Measurements from ENCODE around the gene ZNF629.
A peak's percentile ranks its signal among the peaks of the same experiment; 100 is the strongest.

The ZNF629 gene

DNA sequence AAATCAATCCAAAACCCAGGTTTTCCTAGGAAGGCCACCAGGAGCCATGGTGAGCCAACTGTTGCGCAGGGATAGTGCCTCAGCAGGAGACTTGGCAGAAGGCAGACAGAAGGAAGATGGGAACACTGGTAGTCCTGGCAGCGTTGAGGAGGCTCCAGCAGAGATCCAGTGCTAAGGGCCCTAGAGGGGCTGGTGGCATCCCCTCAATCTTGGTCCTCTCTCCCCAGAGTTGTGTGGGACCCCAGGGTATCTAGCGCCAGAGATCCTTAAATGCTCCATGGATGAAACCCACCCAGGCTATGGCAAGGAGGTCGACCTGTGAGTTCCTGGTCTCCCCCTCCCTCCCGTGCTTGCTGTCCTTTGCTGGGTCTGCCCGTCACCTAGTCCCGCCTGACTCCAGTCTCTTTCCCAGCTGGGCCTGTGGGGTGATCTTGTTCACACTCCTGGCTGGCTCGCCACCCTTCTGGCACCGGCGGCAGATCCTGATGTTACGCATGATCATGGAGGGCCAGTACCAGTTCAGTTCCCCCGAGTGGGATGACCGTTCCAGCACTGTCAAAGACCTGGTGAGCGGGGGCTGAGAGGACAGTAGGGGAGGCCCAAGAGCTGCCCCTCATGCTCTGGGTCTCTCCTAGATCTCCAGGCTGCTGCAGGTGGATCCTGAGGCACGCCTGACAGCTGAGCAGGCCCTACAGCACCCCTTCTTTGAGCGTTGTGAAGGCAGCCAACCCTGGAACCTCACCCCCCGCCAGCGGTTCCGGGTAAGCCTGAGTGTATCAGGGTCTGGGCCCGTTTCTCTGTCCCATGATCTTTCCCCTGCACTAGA lies 30.8 kb downstream of the ZNF629 start:
- DNase-seq: peak in 2 of 10 donors; percentile 23 to 75
- intact Hi-C loops (cut with DNase I): no loop called here

- DNase-seq: peak in 2 of 10 donors; percentile 13 to 58
- intact Hi-C loops (cut with DNase I): loop anchor here (5.0 kb wide), 1 partner anchor 316 kb away; no protein-coding TSS in a partner anchor
Observed at GRCh38 chr16:30753596-30753995, 33.4 kb downstream of the ZNF629 start.

DNA sequence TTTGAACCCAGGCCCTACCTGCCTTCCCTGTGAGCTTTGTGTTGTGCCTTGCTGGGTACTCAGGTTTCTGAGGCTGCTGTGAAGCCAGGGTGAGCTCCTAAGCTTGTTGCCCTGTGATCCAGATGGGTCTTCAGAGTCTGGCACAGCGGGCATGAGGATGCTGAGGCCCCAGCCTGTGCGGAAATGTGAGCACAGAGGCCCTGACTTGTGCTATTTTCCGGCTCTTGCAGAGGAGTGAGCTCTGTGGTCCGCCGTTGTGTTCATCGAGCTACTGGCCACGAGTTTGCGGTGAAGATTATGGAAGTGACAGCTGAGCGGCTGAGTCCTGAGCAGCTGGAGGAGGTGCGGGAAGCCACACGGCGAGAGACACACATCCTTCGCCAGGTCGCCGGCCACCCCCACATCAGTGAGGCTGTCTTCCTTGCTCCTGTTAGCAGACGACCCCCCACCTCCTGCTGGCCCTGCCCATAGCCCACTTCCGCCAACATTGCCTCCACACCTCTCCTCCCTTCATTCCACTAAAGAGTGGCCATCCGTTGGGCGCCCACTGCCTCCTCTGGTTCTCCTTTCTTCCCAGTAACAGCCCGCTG lies 36.0 kb downstream of the ZNF629 start:
- DNase-seq: peak in 1 of 10 donors; percentile 65
- intact Hi-C loops (cut with DNase I): loop anchor here (5.0 kb wide), 1 partner anchor 314 kb away; no protein-coding TSS in a partner anchor

DNA sequence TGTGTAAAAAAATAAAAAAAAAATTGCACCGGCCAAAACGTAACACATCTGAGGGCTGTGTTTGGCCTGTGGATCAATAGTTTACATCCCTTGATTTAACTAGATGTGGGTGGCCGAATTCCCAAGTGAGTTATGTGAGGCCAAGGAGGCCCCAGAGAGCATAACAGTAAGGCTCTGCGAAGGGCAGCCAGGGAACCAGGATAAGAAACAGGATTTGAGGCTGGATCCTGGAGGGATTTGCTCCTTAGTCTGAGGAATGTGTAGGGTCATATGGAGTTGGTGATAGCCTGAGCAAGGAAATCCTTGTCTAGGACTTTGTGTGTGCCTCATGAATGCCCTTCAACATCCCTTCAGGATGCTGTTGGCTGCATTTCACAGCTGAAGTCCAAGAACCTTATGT lies 36.8 kb downstream of the ZNF629 start:
- intact Hi-C loops (cut with DNase I): loop anchor here (5.0 kb wide), 1 partner anchor 313 kb away; no protein-coding TSS in a partner anchor
- no peak for DNase-seq

DNA sequence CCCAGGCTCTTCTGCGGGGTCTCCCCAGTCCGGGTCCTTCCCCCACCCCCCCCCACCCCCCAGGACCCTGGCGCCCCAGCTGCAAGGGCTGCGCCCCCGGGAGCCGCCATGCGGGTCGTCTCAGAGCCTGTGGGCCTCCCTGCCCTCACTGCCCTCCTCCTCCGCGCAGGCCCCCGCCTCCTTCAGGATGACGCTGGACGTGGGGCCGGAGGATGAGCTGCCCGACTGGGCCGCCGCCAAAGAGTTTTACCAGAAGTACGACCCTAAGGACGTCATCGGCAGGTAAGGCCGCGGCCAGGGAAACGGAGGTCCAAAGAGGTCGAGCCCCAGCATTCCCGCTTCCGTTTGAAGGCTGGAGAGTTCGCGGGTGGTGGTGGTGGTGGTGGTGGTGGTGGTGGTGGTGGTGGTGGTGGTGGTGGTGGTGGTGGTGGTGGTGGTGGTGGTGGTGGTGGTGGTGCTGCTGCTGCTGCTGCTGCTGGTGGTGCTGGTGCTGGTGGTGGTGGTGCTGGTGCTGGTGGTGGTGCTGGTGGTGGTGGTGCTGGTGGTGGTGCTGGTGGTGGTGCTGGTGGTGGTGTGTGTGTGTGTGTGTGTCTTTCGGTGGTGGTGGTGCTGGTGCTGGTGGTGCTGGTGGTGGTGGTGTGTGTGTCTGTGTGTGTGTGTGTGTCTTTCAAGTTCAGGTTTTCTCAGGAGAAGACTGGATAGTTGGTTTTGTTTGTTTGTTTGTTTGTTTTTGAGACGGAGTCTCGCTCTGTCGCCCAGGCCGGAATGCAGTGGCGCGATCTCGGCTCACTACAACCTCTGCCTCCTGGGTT lies 38.2 kb downstream of the ZNF629 start:
- peak in 1 of 10 donors; percentile 84 for DNase-seq
- intact Hi-C loops (cut with DNase I): loop anchor here (2.0 kb wide), 2 partner anchors 14 to 50 kb away; partner anchors contain the start of genes CFAP119, RNF40 and SRCAP

DNA sequence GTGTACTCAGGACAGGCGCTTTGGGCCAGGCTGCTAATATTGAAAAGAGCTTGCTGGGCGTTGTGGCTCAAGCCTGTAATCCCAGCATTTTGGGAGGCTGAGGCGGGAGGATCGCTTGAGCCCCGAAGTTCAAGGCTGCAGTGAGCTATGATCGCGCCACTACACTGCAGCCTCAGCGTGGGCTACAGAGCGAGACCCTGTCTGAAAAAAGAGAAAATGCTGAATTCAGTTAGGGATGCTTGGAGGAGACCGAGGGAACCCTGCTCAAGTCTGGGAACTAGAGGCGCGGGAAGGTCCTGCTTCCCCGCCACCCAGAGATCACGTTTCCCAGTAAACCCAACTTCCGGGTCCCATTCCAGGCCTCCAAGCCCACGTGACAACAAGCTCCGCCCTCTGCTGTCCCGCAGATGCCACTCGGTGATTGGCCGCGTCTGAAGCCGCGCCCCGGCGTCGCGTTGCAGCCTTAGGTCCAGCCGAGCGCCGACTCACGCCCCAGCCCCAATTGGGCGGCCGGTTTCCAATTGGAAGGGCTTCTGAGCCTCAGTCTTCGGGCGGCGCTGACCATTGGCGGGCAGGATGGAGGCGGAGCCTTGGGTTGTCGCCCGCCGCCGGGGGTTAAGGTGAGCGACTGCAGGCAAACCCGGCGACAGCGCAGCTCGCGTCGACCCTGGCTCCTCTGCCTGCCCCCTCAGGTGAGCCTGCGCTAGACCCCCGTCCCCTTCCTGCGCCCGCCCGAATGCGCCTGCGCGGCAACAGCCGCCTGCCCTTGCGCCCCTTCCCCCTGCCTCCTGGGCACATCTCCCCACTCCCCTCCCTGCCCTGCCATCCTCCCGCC lies 39.0 kb downstream of the ZNF629 start, which contains the start of gene PHKG2:
PHKG2 (plus strand) TSS at position 627 of the 835 bp plus-strand sequence. CDS start 396 bp downstream, outside the sequence.
- peak; percentile 98 to 100 (median 100) for DNase-seq
- intact Hi-C loops (cut with DNase I): loop anchor here (2.0 kb wide), 2 partner anchors 15 to 49 kb away; partner anchors contain the start of genes CFAP119, RNF40 and SRCAP

DNA sequence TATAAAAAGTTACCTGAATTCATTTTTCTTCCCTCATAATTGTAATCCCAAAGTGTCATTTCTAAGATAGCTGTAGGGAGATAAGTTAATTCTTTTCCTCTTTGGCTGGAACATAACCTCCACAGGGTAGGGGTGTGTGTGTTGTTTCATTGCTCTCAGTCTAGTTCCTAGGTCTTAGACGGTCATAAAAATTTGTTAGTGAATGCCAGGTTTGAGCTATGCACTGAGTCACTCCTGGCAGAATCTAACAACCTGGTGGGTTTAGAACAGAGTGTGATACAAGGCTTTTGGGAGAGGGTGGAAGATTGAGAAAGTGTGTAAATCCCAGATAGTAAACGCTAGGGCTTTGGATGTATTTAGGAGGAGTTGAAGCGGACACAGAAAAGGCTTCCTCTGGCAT lies 39.7 kb downstream of the ZNF629 start:
- DNase-seq: no peak
- intact Hi-C loops (cut with DNase I): no loop called here

DNA sequence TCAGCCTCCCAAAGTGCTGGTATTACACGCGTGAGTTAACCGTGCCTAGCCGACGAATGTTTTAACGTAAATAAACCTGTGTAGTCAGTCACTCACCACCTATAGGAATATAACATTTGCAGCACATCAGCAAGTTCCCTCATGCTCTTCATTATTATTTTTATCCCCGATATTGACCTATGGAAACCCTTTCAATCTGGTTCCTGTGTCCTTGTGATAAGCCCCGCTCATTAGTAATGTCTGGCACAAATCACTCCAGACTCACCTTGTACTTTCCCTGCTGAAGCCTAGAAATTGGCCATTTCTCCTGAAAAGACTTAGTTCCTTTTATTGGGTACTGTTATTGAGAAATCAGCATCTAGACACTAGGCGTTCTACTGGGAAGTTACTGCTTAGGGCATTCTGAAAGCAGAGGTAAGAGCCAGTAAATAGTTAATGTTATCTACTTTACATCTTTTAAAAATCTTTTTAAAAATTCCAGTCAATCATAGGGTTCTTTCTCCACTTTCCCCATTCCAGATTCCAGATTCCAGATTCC lies 40.3 kb downstream of the ZNF629 start:
- intact Hi-C loops (cut with DNase I): no loop called here
- no peak for DNase-seq

DNA sequence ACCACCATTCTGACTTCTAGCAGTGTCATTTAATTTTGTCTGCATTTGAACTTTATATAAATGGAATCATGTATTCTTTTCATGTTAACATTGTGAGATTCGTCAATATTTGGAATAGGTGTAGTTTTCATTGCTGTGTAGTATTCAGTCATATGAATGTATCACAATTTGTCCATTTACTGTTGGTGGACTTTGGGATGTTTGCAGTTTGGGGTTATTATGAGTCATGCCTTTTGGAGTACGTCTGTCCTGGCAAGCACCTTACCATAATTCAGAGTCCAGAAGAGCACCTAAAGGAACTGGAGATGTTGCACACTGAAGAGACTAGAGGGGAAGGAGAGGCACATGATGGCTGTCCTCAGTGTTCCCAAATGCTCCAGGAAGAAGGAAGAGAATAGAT lies 41.9 kb downstream of the ZNF629 start:
- intact Hi-C loops (cut with DNase I): no loop called here
- DNase-seq: no peak

- intact Hi-C loops (cut with DNase I): no loop called here
- no peak for DNase-seq
Observed at GRCh38 chr16:30744183-30744582, 42.8 kb downstream of the ZNF629 start.

DNA sequence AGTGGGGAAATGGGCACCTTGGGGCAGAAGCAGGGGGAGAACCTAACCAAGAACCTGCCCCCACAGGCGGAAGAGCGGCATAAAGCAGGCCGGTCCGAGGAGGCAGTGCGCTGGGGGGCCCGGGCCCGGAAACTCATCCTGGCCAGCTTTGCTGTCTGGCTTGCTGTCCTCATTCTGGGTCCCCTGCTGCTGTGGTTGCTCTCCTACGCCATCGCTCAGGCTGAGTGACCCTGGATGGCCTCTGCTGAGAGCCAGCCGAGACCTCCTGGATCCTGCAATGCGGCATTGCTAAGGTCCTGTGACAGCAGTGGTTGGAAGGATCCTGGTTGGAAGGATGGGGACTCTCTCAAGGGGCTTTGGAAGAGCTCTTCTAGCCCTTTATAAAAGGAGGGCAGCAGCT lies 43.3 kb downstream of the ZNF629 start:
- intact Hi-C loops (cut with DNase I): no loop called here
- DNase-seq: no peak

DNA sequence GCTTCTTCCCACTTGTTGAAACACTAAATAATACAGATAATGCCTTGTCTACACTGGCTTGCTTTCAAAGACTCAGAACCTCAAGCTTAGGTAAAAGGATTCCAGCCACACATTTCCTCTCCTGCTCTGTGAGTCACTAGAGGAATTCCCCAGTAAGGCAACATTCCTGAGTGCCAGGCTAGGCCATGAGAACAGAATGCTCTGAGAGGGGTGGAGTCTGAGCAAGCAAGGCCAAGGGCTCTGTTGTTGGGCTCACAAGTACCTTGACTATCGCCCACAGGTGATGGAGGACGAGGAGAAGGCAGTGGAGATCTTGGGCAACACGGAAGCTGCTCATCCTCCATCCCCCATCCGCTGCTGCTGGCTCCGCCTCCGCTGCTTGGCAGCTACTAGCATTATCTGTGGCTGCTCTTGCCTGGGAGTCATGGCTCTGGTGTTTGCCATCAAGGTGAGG lies 45.5 kb downstream of the ZNF629 start:
- no peak for DNase-seq
- intact Hi-C loops (cut with DNase I): no loop called here

- intact Hi-C loops (cut with DNase I): no loop called here
- DNase-seq: peak in 1 of 10 donors; percentile 86
Observed at GRCh38 chr16:30740364-30741251, 46.4 kb downstream of the ZNF629 start.

DNA sequence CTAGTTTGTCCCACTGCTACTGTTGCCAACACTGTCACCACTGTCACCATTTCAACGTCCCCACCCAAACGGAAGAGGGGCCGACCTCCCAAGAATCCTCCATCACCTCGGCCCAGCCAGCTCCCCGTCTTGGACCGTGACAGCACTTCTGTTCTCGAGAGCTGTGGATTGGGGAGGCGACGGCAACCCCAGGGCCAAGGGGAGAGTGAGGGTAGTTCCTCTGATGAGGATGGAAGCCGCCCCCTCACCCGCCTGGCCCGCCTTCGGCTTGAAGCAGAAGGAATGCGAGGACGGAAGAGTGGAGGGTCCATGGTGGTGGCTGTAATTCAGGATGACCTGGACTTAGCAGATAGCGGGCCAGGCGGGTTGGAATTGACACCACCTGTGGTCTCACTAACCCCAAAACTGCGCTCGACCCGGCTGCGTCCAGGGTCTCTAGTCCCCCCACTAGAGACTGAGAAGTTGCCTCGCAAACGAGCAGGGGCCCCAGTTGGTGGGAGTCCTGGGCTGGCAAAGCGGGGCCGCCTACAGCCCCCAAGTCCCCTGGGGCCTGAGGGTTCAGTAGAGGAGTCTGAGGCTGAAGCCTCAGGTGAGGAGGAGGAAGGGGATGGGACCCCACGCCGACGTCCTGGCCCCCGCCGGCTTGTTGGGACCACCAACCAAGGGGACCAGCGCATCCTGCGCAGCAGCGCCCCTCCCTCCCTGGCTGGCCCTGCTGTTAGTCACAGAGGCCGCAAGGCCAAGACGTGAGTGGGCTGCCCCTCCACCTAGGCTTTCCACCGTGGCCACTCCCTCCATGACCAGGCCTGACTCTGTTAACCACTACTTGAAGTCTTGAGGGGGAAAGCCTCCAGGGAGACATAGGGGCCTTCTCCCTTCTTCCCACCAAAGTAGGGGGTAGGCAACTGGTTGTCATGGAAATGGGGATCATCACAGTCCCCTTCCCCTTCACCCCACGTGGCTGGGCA lies 47.7 kb downstream of the ZNF629 start:
- intact Hi-C loops (cut with DNase I): no loop called here
- DNase-seq: peak in 2 of 10 donors; percentile 72 to 80

DNA sequence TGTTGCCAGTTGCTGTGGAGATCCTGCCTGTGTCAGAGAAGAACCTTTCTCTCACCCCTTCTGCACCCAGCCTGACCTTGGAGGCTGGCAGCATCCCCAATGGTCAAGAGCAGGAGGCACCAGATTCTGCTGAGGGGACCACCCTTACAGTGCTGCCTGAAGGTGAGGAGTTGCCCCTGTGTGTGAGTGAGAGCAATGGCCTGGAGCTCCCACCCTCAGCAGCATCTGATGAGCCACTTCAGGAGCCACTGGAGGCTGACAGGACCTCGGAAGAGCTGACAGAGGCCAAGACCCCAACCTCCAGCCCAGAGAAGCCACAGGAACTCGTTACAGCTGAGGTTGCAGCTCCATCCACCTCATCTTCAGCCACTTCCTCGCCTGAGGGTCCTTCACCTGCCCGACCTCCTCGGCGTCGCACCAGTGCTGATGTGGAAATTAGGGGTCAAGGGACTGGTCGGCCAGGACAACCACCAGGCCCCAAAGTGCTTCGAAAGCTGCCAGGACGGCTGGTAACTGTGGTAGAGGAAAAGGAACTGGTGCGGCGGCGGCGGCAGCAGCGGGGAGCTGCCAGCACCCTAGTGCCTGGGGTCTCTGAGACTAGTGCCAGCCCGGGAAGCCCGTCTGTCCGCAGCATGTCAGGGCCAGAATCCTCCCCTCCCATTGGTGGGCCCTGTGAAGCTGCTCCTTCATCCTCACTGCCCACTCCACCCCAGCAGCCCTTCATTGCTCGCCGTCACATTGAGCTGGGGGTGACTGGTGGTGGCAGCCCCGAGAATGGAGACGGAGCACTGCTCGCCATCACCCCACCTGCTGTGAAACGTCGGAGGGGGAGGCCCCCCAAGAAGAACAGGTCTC lies 49.0 kb downstream of the ZNF629 start:
- intact Hi-C loops (cut with DNase I): no loop called here
- DNase-seq: no peak
